Stimulated activated CD4-positive, alpha-beta T cell treated with anti-CD3 and anti-CD28 coated beads, Interleukin-4, amount 100 ng/mL, for 24 hours (primary cell): ENCODE data around the gene CELF5.
"Not testable (repeated sequence)": the region's sequence is repeated elsewhere in the genome, so short reads cannot be mapped to it uniquely, and the experiment has no call there.

Source experiments
- DNase-seq: peaks from one replicate; pipeline ENCODE4 v3.0.0-alpha.2; 2020

Gene CELF5

GRCh38 chr19:3325451-3325850 is 101.0 kb downstream of the CELF5 start:
- DNase-seq = no peak

GRCh38 chr19:3328743-3329142 is 104.3 kb downstream of the CELF5 start:
- DNase-seq = no peak

GRCh38 chr19:3330047-3330446 is 105.6 kb downstream of the CELF5 start:
- DNase-seq = no peak

- DNase-seq = not testable (repeated sequence)
These were observed 107.8 kb downstream of the CELF5 start for GRCh38 chr19:3332232-3332631.

- no peak for DNase-seq
These were observed 108.6 kb downstream of the CELF5 start for GRCh38 chr19:3333020-3333583.

GRCh38 chr19:3333662-3334061 is 109.2 kb downstream of the CELF5 start:
- DNase-seq = no peak

- DNase-seq = not testable (repeated sequence)
These were observed 110.4 kb downstream of the CELF5 start for GRCh38 chr19:3334749-3335430.

GRCh38 chr19:3335431-3336350 is 111.2 kb downstream of the CELF5 start:
- no peak for DNase-seq

GRCh38 chr19:3336351-3336679 is 111.9 kb downstream of the CELF5 start:
- no peak for DNase-seq

- DNase-seq = no peak
These were observed 112.4 kb downstream of the CELF5 start for GRCh38 chr19:3336680-3337523.

GRCh38 chr19:3338541-3339181 is 114.2 kb downstream of the CELF5 start:
- peak; percentile 35 for DNase-seq

GRCh38 chr19:3340340-3340739 is 115.9 kb downstream of the CELF5 start:
- DNase-seq = no peak

GRCh38 chr19:3342246-3342645 is 117.8 kb downstream of the CELF5 start:
- no peak for DNase-seq

GRCh38 chr19:3342962-3343361 is 118.5 kb downstream of the CELF5 start:
- not testable (repeated sequence) for DNase-seq

- DNase-seq = peak; percentile 65
These were observed 119.4 kb downstream of the CELF5 start for GRCh38 chr19:3343619-3344502.

- no peak for DNase-seq
These were observed 120.4 kb downstream of the CELF5 start for GRCh38 chr19:3344608-3345598.

- no peak for DNase-seq
These were observed 121.5 kb downstream of the CELF5 start for GRCh38 chr19:3345850-3346460.
